ENCODE data around the gene NKPD1.

DNA sequence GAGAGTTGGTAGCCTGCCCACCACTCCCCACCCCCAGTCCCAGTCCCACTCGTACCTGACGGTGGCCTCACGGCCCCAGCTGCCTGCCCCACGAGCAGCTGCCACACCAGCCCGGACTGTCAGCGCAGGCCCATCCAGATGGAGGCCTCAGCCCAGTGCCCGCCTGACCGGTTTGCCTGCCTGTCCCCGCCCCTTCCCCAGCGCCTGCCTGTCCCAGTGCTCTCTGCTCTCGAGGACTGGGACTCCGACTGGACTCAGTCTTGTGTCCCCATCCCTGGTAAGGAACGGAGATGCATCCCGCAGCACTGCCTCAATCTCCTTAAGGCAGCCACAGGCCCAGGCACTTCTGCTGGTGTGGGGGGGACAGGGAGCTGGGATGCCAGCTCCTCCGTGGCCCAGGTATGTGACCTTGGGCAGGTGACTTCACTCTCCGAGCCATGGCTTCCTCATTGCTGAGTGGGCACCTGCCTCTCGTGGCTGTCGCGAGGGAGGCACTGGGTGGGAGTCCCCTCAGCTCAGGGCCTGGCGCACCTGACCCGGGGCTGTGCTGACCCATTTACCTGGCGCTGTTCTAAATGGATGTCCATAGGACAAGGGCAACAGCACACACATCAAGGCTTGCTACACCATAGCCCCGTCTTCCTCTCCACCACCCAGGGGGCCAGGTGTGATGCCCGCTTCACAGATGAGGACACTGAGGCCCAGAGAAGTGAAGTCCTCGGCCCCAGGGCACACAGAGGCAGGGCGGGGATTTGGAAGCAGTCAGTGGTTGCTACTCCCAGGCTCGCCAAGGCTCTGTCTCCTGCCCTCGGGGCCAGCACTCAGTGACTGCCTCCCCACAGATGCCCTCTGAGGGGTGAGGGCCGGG, at the start of gene NKPD1:
- no peak for TF ChIP-seq CTCF (IDR thresholded peaks at IDR 0.05)
- TF ChIP-seq POLR2A (IDR thresholded peaks at IDR 0.05) = no peak
